Stimulated activated CD8-positive, alpha-beta memory T cell treated with anti-CD3 and anti-CD28 coated beads, Interleukin-2, amount 100 ng/mL, for 48 hours (primary cell): Measurements from ENCODE around the gene ZCCHC7.

Source experiments
- DNase-seq, 2 donors: peaks; one replicate each; pipeline ENCODE4 v3.0.0-alpha.2; 2020; ENCODE audit warnings: low read depth in 2 of 2

The ZCCHC7 gene

GRCh38 chr9:37405350-37405749 lies 285.0 kb downstream of the ZCCHC7 start:
- no peak for DNase-seq

GRCh38 chr9:37405764-37406380 lies 285.5 kb downstream of the ZCCHC7 start:
- no peak for DNase-seq

- DNase-seq: no peak
These were observed 286.4 kb downstream of the ZCCHC7 start for GRCh38 chr9:37406603-37407401.

- DNase-seq: no peak
These were observed 287.1 kb downstream of the ZCCHC7 start for GRCh38 chr9:37407468-37407867.
